ENCODE results near the gene PTK6.

The PTK6 gene

DNA sequence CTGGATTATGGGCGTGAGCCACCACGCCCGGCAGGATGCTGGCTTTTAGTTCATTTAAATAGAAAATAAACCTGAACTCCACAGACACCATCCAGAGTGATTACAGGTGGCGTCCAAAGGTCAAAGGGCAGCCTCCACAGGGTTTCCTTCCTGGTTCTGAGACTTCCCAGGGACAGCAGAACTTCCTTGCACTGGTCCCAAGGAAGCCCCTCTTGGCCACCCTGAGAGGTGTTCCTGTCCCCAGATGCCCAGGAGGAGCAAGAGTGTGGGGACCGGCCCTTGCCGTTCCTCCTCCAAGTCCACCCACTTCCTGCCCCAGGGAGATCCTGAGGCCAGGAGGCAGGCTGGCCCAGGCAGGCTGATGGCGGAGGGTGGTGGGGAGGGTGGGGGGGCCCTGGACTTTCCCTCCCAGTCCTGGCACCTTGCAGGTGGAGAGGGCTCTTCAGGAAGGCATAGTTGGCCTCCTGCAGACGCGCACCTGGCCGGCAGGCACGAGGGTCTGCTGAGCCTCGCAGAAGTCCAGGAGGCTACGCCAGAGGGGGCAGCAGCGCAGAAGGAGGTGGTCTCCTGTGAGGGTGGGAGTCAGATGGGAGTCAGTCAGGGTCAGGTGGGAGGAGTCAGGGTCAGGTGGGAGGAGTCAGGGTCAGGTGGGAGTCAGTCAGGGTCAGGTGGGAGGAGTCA lies 21.8 kb upstream of the PTK6 start:
- Histone ChIP-seq H3K36me3 (peaks cover 10 to 56% (median 54%) of the 10 kb centered on the region in 3 donors), H3K27me3 (peaks cover 0 to 9% of the 10 kb centered on the region in 2 donors), H3K4me1 (peaks cover 0 to 6% (median 3%) of the 10 kb centered on the region in 4 donors), H3K4me3 (no peak overlapping the region), H3K9me3 (no peaks in the 10 kb centered on the region), H3K27ac (no peak overlapping the region)
- DNase-seq: no peak
- intact Hi-C loops (cut with DNase I; ENCODE audit: low total_unique reads): no loop called here
- TF ChIP-seq, protein P1, sequence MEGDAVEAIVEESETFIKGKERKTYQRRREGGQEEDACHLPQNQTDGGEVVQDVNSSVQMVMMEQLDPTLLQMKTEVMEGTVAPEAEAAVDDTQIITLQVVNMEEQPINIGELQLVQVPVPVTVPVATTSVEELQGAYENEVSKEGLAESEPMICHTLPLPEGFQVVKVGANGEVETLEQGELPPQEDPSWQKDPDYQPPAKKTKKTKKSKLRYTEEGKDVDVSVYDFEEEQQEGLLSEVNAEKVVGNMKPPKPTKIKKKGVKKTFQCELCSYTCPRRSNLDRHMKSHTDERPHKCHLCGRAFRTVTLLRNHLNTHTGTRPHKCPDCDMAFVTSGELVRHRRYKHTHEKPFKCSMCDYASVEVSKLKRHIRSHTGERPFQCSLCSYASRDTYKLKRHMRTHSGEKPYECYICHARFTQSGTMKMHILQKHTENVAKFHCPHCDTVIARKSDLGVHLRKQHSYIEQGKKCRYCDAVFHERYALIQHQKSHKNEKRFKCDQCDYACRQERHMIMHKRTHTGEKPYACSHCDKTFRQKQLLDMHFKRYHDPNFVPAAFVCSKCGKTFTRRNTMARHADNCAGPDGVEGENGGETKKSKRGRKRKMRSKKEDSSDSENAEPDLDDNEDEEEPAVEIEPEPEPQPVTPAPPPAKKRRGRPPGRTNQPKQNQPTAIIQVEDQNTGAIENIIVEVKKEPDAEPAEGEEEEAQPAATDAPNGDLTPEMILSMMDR (IDR thresholded peaks at IDR 0.05): no peak

- TF ChIP-seq, protein P1 (IDR thresholded peaks at IDR 0.05): no peak
- intact Hi-C loops (cut with DNase I; ENCODE audit: low total_unique reads): no loop called here
- no peaks in the 10 kb centered on the region for H3K9me3 ChIP-seq
Observed at GRCh38 chr20:63557481-63557891, 20.3 kb upstream of the PTK6 start.

GRCh38 chr20:63556873-63557478 lies 19.8 kb upstream of the PTK6 start:
- peaks cover 0 to 14% (median 9%) of the 10 kb centered on the region in 4 donors for H3K4me1 ChIP-seq

More at GRCh38 chr20:63557481-63557891, 20.3 kb upstream of the PTK6 start:
- peaks cover 0 to 24% of the 10 kb centered on the region in 2 donors for H3K27me3 ChIP-seq
- DNase-seq: no peak
- H3K36me3 ChIP-seq: peaks cover 2 to 41% (median 40%) of the 10 kb centered on the region in 3 donors
- no peak overlapping the region for H3K4me3 ChIP-seq
- H3K27ac ChIP-seq: no peak overlapping the region
- peaks cover 0 to 14% (median 9%) of the 10 kb centered on the region in 4 donors for H3K4me1 ChIP-seq

GRCh38 chr20:63555661-63556381 lies 18.6 kb upstream of the PTK6 start:
- intact Hi-C loops (cut with DNase I; ENCODE audit: low total_unique reads): no loop called here
- DNase-seq: no peak
- peaks cover 0 to 28% of the 10 kb centered on the region in 2 donors for H3K27me3 ChIP-seq
- H3K36me3 ChIP-seq: peaks cover 0 to 25% (median 23%) of the 10 kb centered on the region in 3 donors
- no peak overlapping the region for H3K4me3 ChIP-seq
- H3K4me1 ChIP-seq: peaks cover 0 to 14% (median 9%) of the 10 kb centered on the region in 4 donors
- no peak overlapping the region for H3K27ac ChIP-seq
- TF ChIP-seq, protein P1 (IDR thresholded peaks at IDR 0.05): no peak
- no peaks in the 10 kb centered on the region for H3K9me3 ChIP-seq

More at GRCh38 chr20:63556873-63557478, 19.8 kb upstream of the PTK6 start:
- Histone ChIP-seq H3K27ac (no peak overlapping the region), H3K27me3 (peaks cover 0 to 28% of the 10 kb centered on the region in 2 donors), H3K9me3 (no peaks in the 10 kb centered on the region), H3K36me3 (peaks cover 0 to 36% (median 34%) of the 10 kb centered on the region in 3 donors), H3K4me3 (no peak overlapping the region)
- TF ChIP-seq, protein P1 (IDR thresholded peaks at IDR 0.05): no peak
- intact Hi-C loops (cut with DNase I; ENCODE audit: low total_unique reads): no loop called here
- no peak for DNase-seq

DNA sequence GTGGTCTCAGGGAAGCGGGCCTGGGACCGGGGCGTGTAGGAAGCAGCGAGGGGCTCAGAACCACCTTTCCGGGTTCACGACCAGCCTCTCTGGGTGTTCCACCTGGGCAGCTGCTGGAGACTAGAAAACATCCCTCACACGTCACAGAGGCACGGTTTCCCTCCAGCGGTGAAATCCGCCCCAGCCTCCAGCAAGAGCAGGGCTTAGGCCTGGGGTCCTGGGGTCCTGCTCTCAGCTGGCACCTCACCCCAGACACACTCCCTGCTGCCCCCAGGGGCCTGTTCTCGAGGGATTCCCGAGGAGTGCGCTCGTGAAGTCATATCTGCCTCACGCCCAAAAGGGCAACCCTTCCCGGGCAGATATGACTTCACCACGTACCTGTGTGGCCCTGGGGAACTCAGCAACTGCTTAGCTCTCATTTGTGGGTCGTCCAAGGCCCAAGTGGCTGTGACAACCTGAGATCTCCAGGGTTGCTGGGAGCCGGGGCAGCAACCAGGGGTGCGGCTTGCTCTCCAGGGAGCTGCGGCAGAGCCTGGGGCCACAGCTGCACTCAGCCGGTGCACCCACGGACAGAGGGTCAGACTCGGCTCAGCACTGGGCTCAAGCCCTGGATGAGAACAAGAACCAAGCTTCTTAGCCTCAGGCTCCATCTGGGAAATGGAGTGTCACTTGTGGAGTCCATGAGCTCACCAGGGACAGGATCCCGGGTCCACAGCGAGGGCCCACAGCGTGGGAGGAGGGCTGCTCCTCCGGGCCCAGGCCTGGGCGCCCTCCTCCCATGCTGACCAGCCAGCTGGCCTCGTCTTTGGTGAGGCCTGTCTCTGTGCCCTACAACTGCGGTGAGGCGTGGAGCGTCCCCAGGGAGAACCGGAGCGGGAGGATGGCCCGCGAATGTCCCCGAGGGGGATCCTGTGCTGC lies 17.4 kb upstream of the PTK6 start:
- Histone ChIP-seq H3K9me3 (no peaks in the 10 kb centered on the region), H3K27ac (no peak overlapping the region), H3K36me3 (peaks cover 0 to 13% (median 11%) of the 10 kb centered on the region in 3 donors), H3K27me3 (peaks cover 0 to 40% of the 10 kb centered on the region in 2 donors), H3K4me1 (peaks cover 0 to 14% (median 9%) of the 10 kb centered on the region in 4 donors), H3K4me3 (peak overlapping the region; percentile 40 to 49)
- intact Hi-C loops (cut with DNase I; ENCODE audit: low total_unique reads): no loop called here
- DNase-seq: no peak
- TF ChIP-seq, protein P1 (IDR thresholded peaks at IDR 0.05): no peak

Data from tibial artery (tissue), 4 donors.